IPS-20b (cell line): ENCODE data around the gene SPDYA.
"Not testable (repeated sequence)": the region's sequence is repeated elsewhere in the genome, so short reads cannot be mapped to it uniquely, and the experiment has no call there.

Source experiments
- H3K27ac ChIP-seq: one replicate; pipeline ENCODE4 v1.5.1; 2013; ENCODE audit warnings: low read length
- H3K27me3 ChIP-seq: 2 replicates; pipeline ENCODE4 v1.6.1; 2013; ENCODE audit warnings: mild to moderate bottlenecking, low read length, inconsistent platforms; ENCODE audit not compliant: insufficient read depth
- H3K36me3 ChIP-seq: 2 replicates; pipeline ENCODE4 v1.6.1; 2013; ENCODE audit warnings: low read depth, mild to moderate bottlenecking, inconsistent platforms, low read length, moderate library complexity; ENCODE audit not compliant: insufficient read depth
- H3K4me1 ChIP-seq: 2 replicates; pipeline ENCODE4 v1.6.1; 2013; ENCODE audit warnings: mild to moderate bottlenecking, control low read depth, inconsistent platforms, low read length, moderate library complexity; ENCODE audit not compliant: insufficient read depth
- H3K4me3 ChIP-seq: 2 replicates; pipeline ENCODE4 v1.5.1; 2013; ENCODE audit warnings: mild to moderate bottlenecking, low read length, inconsistent platforms
- H3K9ac ChIP-seq: 2 replicates; pipeline ENCODE4 v1.6.1; 2013; ENCODE audit warnings: low read depth, mild to moderate bottlenecking, inconsistent platforms, low read length, moderate library complexity
- H3K9me3 ChIP-seq: 2 replicates; pipeline ENCODE4 v1.6.1; 2013; ENCODE audit warnings: mild to moderate bottlenecking, low read depth, low read length, inconsistent platforms; ENCODE audit not compliant: insufficient read depth

The SPDYA gene

GRCh38 chr2:28780496-28780895 is 30.1 kb upstream of the SPDYA start:
- Histone ChIP-seq H3K27ac (no peak overlapping the region), H3K9ac (no peak overlapping the region), H3K4me1 (no peaks in the 10 kb centered on the region), H3K9me3 (no peaks in the 10 kb centered on the region), H3K27me3 (no peaks in the 10 kb centered on the region), H3K36me3 (peaks cover 83% of the 10 kb centered on the region), H3K4me3 (no peak overlapping the region)

GRCh38 chr2:28782423-28782822 is 28.2 kb upstream of the SPDYA start:
- Histone ChIP-seq H3K36me3 (peaks cover 90% of the 10 kb centered on the region), H3K27ac (no peak overlapping the region), H3K9me3 (no peaks in the 10 kb centered on the region), H3K4me1 (no peaks in the 10 kb centered on the region), H3K9ac (no peak overlapping the region), H3K27me3 (no peaks in the 10 kb centered on the region), H3K4me3 (no peak overlapping the region)

GRCh38 chr2:28784570-28784969 is 26.1 kb upstream of the SPDYA start:
- not testable (repeated sequence) for H3K4me3 ChIP-seq, H3K4me1 ChIP-seq, H3K9me3 ChIP-seq, H3K27me3 ChIP-seq, H3K27ac ChIP-seq, H3K9ac ChIP-seq
- peaks cover 90% of the 10 kb centered on the region for H3K36me3 ChIP-seq

- H3K27me3 ChIP-seq = no peaks in the 10 kb centered on the region
- H3K9me3 ChIP-seq = no peaks in the 10 kb centered on the region
- H3K9ac ChIP-seq = no peak overlapping the region
- H3K36me3 ChIP-seq = peaks cover 81% of the 10 kb centered on the region
- H3K4me3 ChIP-seq = no peak overlapping the region
- H3K4me1 ChIP-seq = no peaks in the 10 kb centered on the region
- no peak overlapping the region for H3K27ac ChIP-seq
These were observed 14.0 kb upstream of the SPDYA start for GRCh38 chr2:28796620-28797019.

- Histone ChIP-seq H3K4me3 (no peak overlapping the region), H3K4me1 (no peaks in the 10 kb centered on the region), H3K9me3 (no peaks in the 10 kb centered on the region), H3K27me3 (no peaks in the 10 kb centered on the region), H3K9ac (no peak overlapping the region), H3K36me3 (peaks cover 56% of the 10 kb centered on the region), H3K27ac (no peak overlapping the region)
These were observed 8.9 kb upstream of the SPDYA start for GRCh38 chr2:28801726-28802125.

- H3K4me3 ChIP-seq = no peak overlapping the region
- H3K36me3 ChIP-seq = peaks cover 43% of the 10 kb centered on the region
- H3K27ac ChIP-seq = no peak overlapping the region
- no peaks in the 10 kb centered on the region for H3K9me3 ChIP-seq
- H3K9ac ChIP-seq = no peak overlapping the region
- no peaks in the 10 kb centered on the region for H3K27me3 ChIP-seq
- H3K4me1 ChIP-seq = no peaks in the 10 kb centered on the region
These were observed 7.6 kb upstream of the SPDYA start for GRCh38 chr2:28802975-28803429.

- no peaks in the 10 kb centered on the region for H3K36me3 ChIP-seq
- peak overlapping the region; percentile 62 for H3K4me3 ChIP-seq
- peak overlapping the region; percentile 37; the same call in 1 of the 2 replicates for H3K9ac ChIP-seq
- no peak overlapping the region for H3K27ac ChIP-seq
- H3K27me3 ChIP-seq = peaks cover 40% of the 10 kb centered on the region
- no peaks in the 10 kb centered on the region; the same call in 1 of the 2 replicates for H3K4me1 ChIP-seq
- H3K9me3 ChIP-seq = peaks cover 4% of the 10 kb centered on the region; the same call in 1 of the 2 replicates
These were observed 707 bp upstream of the SPDYA start for GRCh38 chr2:28809927-28810326.

- Histone ChIP-seq H3K27ac (no peak overlapping the region), H3K27me3 (0 out of 2 replicates have a peak, but pooled peaks cover 2% of the 10 kb centered on the region), H3K4me1 (no peaks in the 10 kb centered on the region), H3K4me3 (no peak overlapping the region), H3K9me3 (no peaks in the 10 kb centered on the region), H3K36me3 (no peaks in the 10 kb centered on the region), H3K9ac (no peak overlapping the region)
These were observed 7.4 kb downstream of the SPDYA start for GRCh38 chr2:28818053-28818452.

GRCh38 chr2:28821295-28821958 is 10.8 kb downstream of the SPDYA start:
- H3K27me3 ChIP-seq = no peaks in the 10 kb centered on the region
- H3K27ac ChIP-seq = no peak overlapping the region
- H3K36me3 ChIP-seq = no peaks in the 10 kb centered on the region
- H3K4me3 ChIP-seq = no peak overlapping the region
- no peaks in the 10 kb centered on the region for H3K9me3 ChIP-seq
- H3K9ac ChIP-seq = no peak overlapping the region
- H3K4me1 ChIP-seq = no peaks in the 10 kb centered on the region

- H3K4me3 ChIP-seq = no peak overlapping the region
These were observed 11.4 kb downstream of the SPDYA start for GRCh38 chr2:28822036-28822435.

GRCh38 chr2:28824207-28824606 is 13.6 kb downstream of the SPDYA start:
- H3K9me3 ChIP-seq = no peaks in the 10 kb centered on the region
- H3K27me3 ChIP-seq = no peaks in the 10 kb centered on the region
- H3K27ac ChIP-seq = no peak overlapping the region
- H3K9ac ChIP-seq = no peak overlapping the region
- H3K36me3 ChIP-seq = no peaks in the 10 kb centered on the region
- H3K4me3 ChIP-seq = no peak overlapping the region
- no peaks in the 10 kb centered on the region for H3K4me1 ChIP-seq

More at GRCh38 chr2:28822036-28822435, 11.4 kb downstream of the SPDYA start:
- Histone ChIP-seq H3K9me3 (no peaks in the 10 kb centered on the region), H3K27ac (no peak overlapping the region), H3K27me3 (no peaks in the 10 kb centered on the region), H3K4me1 (no peaks in the 10 kb centered on the region), H3K9ac (no peak overlapping the region), H3K36me3 (no peaks in the 10 kb centered on the region)

GRCh38 chr2:28824870-28825269 is 14.2 kb downstream of the SPDYA start:
- H3K4me3 ChIP-seq = no peak overlapping the region
- no peaks in the 10 kb centered on the region for H3K36me3 ChIP-seq
- no peaks in the 10 kb centered on the region for H3K9me3 ChIP-seq
- no peaks in the 10 kb centered on the region for H3K27me3 ChIP-seq
- H3K9ac ChIP-seq = no peak overlapping the region
- H3K4me1 ChIP-seq = no peaks in the 10 kb centered on the region
- H3K27ac ChIP-seq = no peak overlapping the region
